ENCODE results near the gene ARHGAP25.

Gene ARHGAP25

GRCh38 chr2:68855550-68855949, 120.9 kb downstream of the ARHGAP25 start:
- in situ Hi-C loops (cut with HindIII; ENCODE audit: low sequenced_read_pairs) = no loop called here

- in situ Hi-C loops (cut with HindIII; ENCODE audit: low sequenced_read_pairs) = no loop called here
These were observed 122.7 kb downstream of the ARHGAP25 start for GRCh38 chr2:68857202-68857845.

GRCh38 chr2:68857855-68858456, 123.3 kb downstream of the ARHGAP25 start:
- in situ Hi-C loops (cut with HindIII; ENCODE audit: low sequenced_read_pairs) = no loop called here

- in situ Hi-C loops (cut with HindIII; ENCODE audit: low sequenced_read_pairs) = no loop called here
These were observed 125.5 kb downstream of the ARHGAP25 start for GRCh38 chr2:68860111-68860510.

GRCh38 chr2:68861330-68861729, 126.7 kb downstream of the ARHGAP25 start:
- in situ Hi-C loops (cut with HindIII; ENCODE audit: low sequenced_read_pairs) = no loop called here

GRCh38 chr2:68862889-68863288, 128.3 kb downstream of the ARHGAP25 start:
- in situ Hi-C loops (cut with HindIII; ENCODE audit: low sequenced_read_pairs) = no loop called here

- in situ Hi-C loops (cut with HindIII; ENCODE audit: low sequenced_read_pairs) = no loop called here
These were observed 129.4 kb downstream of the ARHGAP25 start for GRCh38 chr2:68863996-68864395.

- in situ Hi-C loops (cut with HindIII; ENCODE audit: low sequenced_read_pairs) = no loop called here
These were observed 130.5 kb downstream of the ARHGAP25 start for GRCh38 chr2:68865108-68865507.

- in situ Hi-C loops (cut with HindIII; ENCODE audit: low sequenced_read_pairs) = no loop called here
These were observed 135.6 kb downstream of the ARHGAP25 start for GRCh38 chr2:68870215-68870614.

GRCh38 chr2:68871159-68871764, 136.7 kb downstream of the ARHGAP25 start, which contains the start of gene BMP10:
Gene BMP10 (minus strand): TSS chr2:68871397. CDS start chr2:68871358, 39 bp downstream.
- in situ Hi-C loops (cut with HindIII; ENCODE audit: low sequenced_read_pairs) = no loop called here
